Panc1 (cell line): ENCODE results near the gene DNER.

Experiments used
- CTCF ChIP-seq: fragments of 450-650 bp; IDR thresholded peaks from 2 replicates; pipeline ENCODE4 v1.5.1; 2017; ENCODE audit warnings: mild to moderate bottlenecking
- SIN3A ChIP-seq: IDR thresholded peaks from 2 replicates; pipeline ENCODE4 v1.6.1; 2012; ENCODE audit warnings: low read depth, mild to moderate bottlenecking, low read length, moderate library complexity, borderline replicate concordance; ENCODE audit not compliant: insufficient read depth
- TCF7L2 ChIP-seq: IDR thresholded peaks from 2 replicates; pipeline ENCODE4 v1.6.1; 2011; ENCODE audit warnings: mild to moderate bottlenecking, low read depth, low read length, inconsistent platforms

- TF ChIP-seq CTCF (no peak), SIN3A (no peak), TCF7L2 (no peak)
These were observed 42.3 kb downstream of the DNER start for GRCh38 chr2:229672021-229672420.
